ENCODE measurements around the gene COX6B2. TPM values are rescaled to one million over a fixed set of nuclear protein-coding genes. Genes with fewer than 3 reads are reported as not detected.

The COX6B2 gene
- total RNA-seq, 2 experiments from 2014 or later, result not detected

DNA sequence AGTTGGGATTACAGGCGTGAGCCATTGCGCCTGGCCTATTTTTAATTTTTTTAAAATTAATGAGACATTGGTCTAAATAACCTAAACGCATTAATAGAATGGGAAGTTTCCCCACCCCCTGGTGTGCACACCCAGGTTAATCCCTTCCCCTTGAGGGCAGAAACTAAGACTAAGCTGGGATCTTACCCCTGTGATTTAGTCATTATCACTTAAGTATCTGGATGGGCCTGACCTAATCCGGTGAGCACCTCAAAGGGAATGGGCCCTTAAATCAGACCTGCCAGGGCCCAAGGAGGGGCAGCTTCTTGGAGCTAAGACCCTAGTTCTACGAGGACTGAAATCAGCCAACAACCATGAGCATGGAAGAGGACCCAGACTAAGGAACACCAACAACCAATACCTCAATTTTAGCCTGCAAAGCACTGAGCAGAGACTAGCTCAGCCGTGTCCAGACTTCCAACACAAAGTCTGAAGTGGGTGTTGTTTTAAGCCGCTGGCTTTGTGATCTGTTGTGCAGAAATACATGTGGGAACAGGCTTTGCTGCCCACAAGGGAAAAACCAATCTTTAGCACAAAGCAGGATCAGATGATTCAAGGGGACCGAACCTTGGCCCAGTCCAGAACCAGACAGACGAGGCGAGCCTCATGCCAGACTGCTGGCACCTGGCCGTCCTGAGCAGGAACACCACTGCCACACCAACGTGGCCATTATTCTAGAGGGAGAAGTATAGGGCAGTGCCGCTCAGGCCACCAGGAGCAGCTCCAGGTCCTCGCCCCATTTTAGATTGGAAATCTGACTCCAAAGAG is 46.0 kb upstream of the COX6B2 start:
- Histone ChIP-seq H3K9me2 (ENCODE audit: insufficient read depth, low read length) (no peaks in the 10 kb centered on the region), H3K4me3 (ENCODE audit: low read depth, low read length, poor library complexity, severe bottlenecking) (no peak overlapping the region), H3K4me2 (ENCODE audit: low read length) (no peak overlapping the region), H3K4me1 (ENCODE audit: insufficient read depth, low read length, poor library complexity, severe bottlenecking) (peaks cover 13% of the 10 kb centered on the region), H3K27ac (ENCODE audit: low read depth, low read length, poor library complexity, severe bottlenecking) (no peak overlapping the region), H2AFZ (ENCODE audit: low read length) (no peak overlapping the region), H3K79me2 (ENCODE audit: insufficient read depth, low read depth, low read length) (peaks cover 26% of the 10 kb centered on the region), H3K9me3 (ENCODE audit: low read length) (no peaks in the 10 kb centered on the region), H3K36me3 (ENCODE audit: insufficient read depth, low read length) (peaks cover 53% of the 10 kb centered on the region), H4K20me1 (ENCODE audit: insufficient read depth, low read length) (peaks cover 18% of the 10 kb centered on the region)
- ChIA-PET CTCF (ENCODE audit: unreplicated experiment) (no interaction called here), POLR2A (no interaction called here)
- TF ChIP-seq, protein P1, sequence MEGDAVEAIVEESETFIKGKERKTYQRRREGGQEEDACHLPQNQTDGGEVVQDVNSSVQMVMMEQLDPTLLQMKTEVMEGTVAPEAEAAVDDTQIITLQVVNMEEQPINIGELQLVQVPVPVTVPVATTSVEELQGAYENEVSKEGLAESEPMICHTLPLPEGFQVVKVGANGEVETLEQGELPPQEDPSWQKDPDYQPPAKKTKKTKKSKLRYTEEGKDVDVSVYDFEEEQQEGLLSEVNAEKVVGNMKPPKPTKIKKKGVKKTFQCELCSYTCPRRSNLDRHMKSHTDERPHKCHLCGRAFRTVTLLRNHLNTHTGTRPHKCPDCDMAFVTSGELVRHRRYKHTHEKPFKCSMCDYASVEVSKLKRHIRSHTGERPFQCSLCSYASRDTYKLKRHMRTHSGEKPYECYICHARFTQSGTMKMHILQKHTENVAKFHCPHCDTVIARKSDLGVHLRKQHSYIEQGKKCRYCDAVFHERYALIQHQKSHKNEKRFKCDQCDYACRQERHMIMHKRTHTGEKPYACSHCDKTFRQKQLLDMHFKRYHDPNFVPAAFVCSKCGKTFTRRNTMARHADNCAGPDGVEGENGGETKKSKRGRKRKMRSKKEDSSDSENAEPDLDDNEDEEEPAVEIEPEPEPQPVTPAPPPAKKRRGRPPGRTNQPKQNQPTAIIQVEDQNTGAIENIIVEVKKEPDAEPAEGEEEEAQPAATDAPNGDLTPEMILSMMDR (conservative IDR thresholded peaks at IDR 0.05; ENCODE audit: low read length), result no peak
- no peak for TF ChIP-seq EZH2phosphoT487 (IDR thresholded peaks at IDR 0.05; ENCODE audit: borderline replicate concordance, low read depth, low read length)
- intact Hi-C loops (cut with micrococcal nuclease; ENCODE audit: unreplicated experiment), result no loop called here
- DNase-seq (ENCODE audit: low spot score), result no peak
- BruUV-seq (replicated peaks), result no TSS peak

DNA sequence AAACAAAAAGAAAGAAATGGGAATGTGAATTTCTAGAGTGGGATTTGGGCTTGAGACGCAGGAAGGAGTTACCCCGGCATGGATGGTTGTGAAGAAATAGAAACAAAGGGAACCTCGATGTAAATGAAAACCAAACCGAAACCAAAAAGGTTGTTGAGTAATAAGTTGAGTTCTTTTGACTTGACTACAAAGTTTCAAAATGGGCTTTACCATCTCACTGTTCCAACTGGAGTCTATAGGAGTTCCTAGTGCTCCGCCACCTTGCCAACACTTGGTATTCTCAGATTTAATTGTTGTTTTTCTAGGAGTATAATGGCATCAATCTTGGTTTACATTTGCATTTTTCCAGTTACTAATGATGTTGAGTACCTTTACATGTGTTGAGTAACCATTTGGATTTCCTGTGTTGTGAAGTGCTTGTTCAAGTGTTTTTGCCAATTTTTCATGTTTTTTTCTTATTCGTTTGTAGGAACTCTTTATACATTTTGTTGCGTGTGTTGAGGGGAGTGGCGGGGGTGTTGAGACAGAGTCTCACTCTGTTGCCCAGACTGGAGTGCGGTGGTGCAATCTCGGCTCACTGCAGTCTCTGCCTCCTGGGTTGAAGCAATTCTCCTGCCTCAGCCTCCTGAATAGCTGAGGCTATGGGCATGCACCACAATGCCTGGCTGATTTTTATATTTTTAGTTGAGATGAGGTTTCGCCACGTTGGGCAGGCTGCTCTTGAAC is 43.8 kb upstream of the COX6B2 start:
- Histone ChIP-seq H4K20me1 (ENCODE audit: insufficient read depth, low read length) (peaks cover 17% of the 10 kb centered on the region), H2AFZ (ENCODE audit: low read length) (no peak overlapping the region), H3K4me3 (ENCODE audit: low read depth, low read length, poor library complexity, severe bottlenecking) (no peak overlapping the region), H3K9me3 (ENCODE audit: low read length) (no peaks in the 10 kb centered on the region), H3K27ac (ENCODE audit: low read depth, low read length, poor library complexity, severe bottlenecking) (no peak overlapping the region), H3K9me2 (ENCODE audit: insufficient read depth, low read length) (no peaks in the 10 kb centered on the region), H3K36me3 (ENCODE audit: insufficient read depth, low read length) (peaks cover 35% of the 10 kb centered on the region), H3K79me2 (ENCODE audit: insufficient read depth, low read depth, low read length) (peaks cover 10% of the 10 kb centered on the region; the same call in 1 of the 2 replicates), H3K4me1 (ENCODE audit: insufficient read depth, low read length, poor library complexity, severe bottlenecking) (no peaks in the 10 kb centered on the region), H3K4me2 (ENCODE audit: low read length) (no peak overlapping the region)
- ChIA-PET CTCF (ENCODE audit: unreplicated experiment) (no interaction called here), POLR2A (no interaction called here)
- no TSS peak for BruUV-seq (replicated peaks)
- TF ChIP-seq, protein P1 (conservative IDR thresholded peaks at IDR 0.05; ENCODE audit: low read length), result no peak
- no peak for TF ChIP-seq EZH2phosphoT487 (IDR thresholded peaks at IDR 0.05; ENCODE audit: borderline replicate concordance, low read depth, low read length)
- intact Hi-C loops (cut with micrococcal nuclease; ENCODE audit: unreplicated experiment), result no loop called here
- DNase-seq (ENCODE audit: low spot score), result no peak

All from OCI-LY7 (cell line).